HG03196 (cell line): ENCODE data around the gene IQSEC3.

Experiments
- ATAC-seq: cut with Tn5 transposase; IDR thresholded peaks from one replicate; pipeline ENCODE4 v1.9.1; 2021; ENCODE audit not compliant: unreplicated experiment

Gene IQSEC3

GRCh38 chr12:138171-138897 lies 71.8 kb downstream of the IQSEC3 start:
- no peak for ATAC-seq

DNA sequence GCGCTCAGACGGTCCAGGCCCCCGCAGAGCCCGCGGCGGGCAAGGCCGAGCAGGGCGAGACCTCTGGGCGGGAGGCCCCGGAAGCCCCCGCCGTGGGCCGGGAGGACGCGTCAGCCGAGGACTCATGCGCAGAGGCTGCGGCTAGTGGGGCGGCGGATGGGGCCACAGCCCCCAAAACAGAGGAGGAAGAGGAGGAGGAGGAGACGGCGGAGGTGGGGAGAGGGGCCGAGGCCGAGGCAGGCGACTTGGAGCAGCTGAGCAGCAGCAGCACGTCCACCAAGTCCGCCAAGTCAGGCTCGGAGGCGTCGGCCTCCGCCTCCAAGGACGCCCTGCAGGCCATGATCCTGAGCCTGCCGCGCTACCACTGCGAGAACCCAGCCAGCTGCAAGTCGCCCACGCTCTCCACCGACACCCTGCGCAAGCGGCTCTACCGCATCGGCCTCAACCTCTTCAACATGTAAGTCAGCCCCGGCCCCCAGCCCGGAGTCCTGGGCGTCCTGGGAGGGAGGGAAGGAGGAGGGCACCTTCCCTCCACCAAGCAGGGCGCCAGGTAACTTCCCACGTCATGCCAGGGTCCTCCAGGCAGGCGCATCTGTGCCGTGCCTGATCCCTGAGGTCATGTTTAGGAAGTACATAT lies 72.4 kb downstream of the IQSEC3 start:
- ATAC-seq = no peak

GRCh38 chr12:139585-139984 lies 73.0 kb downstream of the IQSEC3 start:
- no peak for ATAC-seq

- ATAC-seq = no peak
These were observed 73.6 kb downstream of the IQSEC3 start for GRCh38 chr12:140162-140561.

DNA sequence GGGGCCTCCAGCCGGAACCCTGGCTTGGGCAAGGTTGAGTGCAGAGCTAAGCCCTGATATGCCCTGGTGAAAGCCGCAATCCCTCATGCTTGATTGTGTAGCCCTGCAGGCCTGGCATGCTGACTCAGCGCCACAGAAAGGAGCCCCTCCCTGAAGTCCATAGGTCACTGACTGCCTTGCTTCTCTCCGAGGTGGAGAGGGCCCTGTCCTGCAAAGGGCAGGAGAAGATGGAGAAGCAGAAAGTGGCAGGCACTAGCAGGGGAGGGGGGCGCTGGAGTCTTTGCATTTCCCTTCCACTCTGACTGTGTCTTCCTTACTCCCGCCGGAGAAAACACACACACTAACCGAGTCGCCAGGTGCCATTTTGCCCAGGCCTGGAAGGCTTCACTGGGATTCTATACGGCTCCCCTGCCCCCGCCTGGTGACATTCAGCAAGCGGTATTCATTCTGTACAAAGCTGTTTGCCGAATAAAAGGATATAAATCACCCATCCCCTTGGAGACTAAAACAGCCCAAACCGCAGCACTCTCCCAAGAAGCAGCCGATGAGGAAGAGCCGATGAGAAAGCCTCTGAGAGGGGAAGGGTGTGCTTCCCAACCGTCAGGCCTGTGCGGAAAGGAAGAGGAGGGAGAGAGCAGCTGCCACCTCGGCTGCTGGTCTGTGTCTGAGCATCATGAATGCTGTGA lies 77.5 kb downstream of the IQSEC3 start:
- no peak for ATAC-seq

GRCh38 chr12:144650-145284 lies 78.2 kb downstream of the IQSEC3 start:
- no peak for ATAC-seq

DNA sequence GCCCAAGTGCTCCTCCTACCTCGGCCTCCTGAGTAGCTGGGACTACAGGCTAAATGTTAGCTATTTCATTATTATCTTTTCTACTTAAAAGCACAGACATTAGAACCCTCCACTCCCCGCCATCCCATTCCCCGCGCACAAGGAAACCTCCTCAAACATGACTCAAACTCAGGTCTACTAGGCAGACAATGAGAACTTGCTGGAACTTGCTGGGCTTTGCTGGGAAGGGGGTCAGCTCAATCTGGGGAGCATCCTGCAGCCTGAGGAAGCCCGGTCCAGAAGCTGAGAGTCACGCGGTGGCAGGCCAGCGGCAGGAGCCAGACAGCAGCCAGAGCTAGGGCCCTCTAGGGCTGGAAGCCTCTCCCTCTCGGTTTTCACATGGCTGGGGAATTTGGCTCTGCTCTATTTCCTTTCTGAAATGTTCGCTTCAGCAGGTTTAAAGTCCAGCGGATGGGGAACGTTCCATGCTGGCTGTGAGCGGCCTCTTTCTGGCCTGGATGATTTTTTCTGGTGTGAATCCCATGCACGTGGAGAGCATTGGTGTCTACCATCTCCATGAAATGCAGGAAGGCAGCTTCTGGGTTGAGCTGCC lies 78.9 kb downstream of the IQSEC3 start:
- ATAC-seq = no peak

GRCh38 chr12:147242-147641 lies 80.7 kb downstream of the IQSEC3 start:
- no peak for ATAC-seq

DNA sequence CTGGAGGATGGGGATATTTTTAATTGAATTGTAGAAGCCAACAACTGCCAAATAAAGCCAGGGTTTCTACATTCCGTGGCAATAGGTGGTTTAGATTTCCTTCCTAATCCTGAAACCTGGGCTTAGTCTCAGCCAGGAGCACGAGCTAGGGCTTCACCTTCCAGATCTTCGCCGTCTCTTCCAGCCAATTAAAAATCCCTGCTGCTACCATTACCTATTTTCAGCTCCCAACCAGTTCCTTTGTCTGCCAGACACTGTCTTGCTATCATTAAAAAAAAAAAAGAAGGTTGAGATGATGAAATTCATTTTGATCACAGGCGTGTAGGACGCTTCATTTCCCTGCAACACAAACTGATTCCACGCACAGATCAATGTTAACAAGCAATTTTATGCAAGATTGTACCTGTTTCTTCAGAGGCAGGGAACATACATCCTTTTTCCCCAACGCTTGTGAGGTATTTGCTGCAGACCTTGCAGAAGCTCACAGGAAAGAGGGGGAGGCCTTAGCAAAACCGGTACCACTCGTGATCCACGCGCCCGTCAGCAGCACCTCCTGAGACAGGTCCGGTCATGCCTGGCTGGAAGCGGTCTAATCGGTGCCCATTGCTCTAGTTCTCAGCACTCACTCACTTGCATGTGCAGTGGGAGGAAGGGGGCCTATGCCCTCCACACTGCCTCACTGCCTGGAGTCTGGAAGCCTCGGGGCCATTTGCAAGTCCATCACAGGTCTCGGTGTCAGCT lies 82.3 kb downstream of the IQSEC3 start:
- ATAC-seq = no peak

GRCh38 chr12:151579-151978 lies 85.0 kb downstream of the IQSEC3 start:
- ATAC-seq = no peak

GRCh38 chr12:152440-152839 lies 85.9 kb downstream of the IQSEC3 start:
- no peak for ATAC-seq

GRCh38 chr12:153080-153746 lies 86.6 kb downstream of the IQSEC3 start:
- ATAC-seq = no peak

DNA sequence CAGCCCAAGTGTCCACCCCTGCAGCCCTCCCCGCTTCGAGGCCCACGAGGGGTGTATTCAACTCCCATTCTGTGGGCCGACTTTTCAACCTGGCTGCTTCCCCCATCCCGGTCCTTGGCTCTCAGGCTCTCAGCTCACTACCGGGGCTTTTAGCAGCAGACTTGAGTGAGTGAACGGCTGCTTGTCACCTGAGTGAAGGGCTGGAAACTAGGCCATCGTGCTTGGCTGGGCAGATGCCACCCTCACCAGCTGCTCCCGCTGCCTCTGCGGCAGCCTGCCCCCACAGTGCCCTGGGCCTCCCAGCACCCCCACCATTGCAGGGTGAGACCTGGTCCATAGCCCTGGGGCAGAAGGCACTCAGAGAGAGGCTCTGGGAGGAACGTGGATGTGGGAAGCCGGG lies 87.5 kb downstream of the IQSEC3 start:
- no peak for ATAC-seq

DNA sequence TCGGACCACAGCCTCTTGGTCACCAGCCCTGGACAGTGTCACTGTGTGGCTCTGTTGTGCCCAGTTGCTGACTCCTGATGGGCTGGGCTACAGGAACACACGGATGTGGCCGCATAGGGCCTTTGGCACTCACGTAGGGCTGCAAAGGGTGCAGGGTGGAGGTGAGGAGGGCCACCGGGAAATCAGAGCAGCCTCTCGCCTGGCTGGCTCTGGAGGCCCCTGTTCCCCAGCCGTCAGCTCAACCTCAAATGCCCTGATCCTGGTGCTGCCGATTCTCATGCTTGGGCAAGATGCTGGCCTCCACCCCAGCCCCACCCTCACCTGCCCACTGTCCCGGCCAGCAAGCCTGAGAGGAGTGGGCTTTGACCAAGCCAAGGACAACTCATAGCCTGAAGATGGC lies 88.4 kb downstream of the IQSEC3 start:
- no peak for ATAC-seq

- no peak for ATAC-seq
These were observed 89.1 kb downstream of the IQSEC3 start for GRCh38 chr12:155646-156045.

DNA sequence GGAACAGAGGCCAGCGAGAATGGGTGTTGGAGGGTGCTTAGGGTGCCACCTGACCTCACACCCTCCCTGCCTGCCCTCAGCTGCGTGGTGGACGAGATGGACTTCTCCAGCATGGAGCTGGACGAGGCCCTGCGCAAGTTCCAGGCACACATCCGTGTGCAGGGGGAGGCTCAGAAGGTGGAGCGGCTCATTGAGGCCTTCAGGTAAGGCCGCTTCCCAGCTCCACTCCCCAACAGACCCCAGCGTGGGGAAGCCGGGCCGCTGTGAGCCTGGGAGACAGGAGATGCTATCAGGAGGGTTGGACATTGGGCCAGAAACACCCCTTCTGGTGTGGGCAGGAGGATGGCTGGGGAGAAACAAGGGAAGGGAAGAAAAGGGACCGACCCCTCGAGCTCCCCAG lies 90.4 kb downstream of the IQSEC3 start:
- ATAC-seq = no peak

- no peak for ATAC-seq
These were observed 91.1 kb downstream of the IQSEC3 start for GRCh38 chr12:157644-158043.

DNA sequence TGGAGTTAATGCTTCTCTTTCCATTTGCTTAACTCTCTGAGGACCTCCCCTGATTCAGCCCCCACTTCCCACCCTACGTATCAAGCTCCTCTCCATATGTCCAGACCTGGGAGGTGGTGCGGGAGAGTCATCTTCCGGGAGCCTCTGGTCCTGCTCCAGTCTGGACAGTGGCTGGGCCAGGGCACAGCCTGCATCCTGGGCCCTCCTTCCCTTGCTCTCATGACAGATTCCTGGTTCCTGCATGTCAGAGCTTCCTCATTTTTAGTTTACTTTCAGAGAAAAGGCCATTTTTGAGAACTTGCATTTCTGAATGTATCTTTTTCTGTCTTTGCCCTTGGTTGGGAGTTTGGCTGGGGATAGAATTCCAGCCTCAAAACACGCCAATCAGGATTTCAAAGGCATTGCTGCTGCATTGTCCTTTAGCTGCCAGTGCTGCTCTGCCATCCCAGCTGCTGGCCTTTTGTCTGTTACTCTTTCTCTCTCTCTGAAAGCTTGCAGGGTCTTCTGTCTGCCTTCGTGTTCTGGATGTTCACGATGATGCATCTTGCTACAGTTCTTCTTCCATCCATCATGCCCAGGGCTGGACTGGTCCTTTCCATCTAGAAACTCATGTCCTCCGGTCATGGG lies 92.7 kb downstream of the IQSEC3 start:
- no peak for ATAC-seq

- no peak for ATAC-seq
These were observed 94.3 kb downstream of the IQSEC3 start for GRCh38 chr12:160858-161257.

DNA sequence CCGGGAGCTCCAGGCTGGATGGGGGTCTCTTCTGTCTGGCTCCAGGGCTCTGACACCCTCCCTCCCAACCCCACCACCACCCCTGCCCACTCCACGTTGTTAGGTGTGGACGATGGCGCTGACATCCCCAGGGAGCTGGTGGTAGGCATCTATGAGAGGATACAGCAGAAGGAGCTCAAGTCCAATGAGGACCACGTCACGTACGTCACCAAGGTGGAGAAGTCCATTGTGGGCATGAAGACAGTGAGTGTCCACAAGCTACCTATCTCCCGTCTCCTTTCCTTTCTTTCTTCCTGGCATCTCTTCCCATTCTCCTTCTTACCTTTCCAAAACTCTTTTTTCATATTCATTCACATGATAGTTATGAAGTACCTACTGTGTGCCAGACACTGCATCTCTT lies 95.3 kb downstream of the IQSEC3 start:
- ATAC-seq = no peak
